HFF-Myc (cell line): ENCODE data around the gene ADCY10.

Source experiments
- DNase-seq: peaks from one replicate; pipeline ENCODE4 v3.0.0-alpha.2; 2011; ENCODE audit warnings: low read depth; ENCODE audit errors: extremely low read depth
- H3K4me3 ChIP-seq: replicated peaks from 2 replicates; pipeline ENCODE4 v1.5.1; 2011; ENCODE audit warnings: low read depth, mild to moderate bottlenecking, control low read depth, low read length
- TF ChIP-seq, protein P1 (sequence below): IDR thresholded peaks from 2 replicates; pipeline ENCODE4 v1.5.1; 2012; ENCODE audit warnings: mild to moderate bottlenecking, low read depth, low read length, control low read depth; ENCODE audit errors: missing control alignments

Gene ADCY10

DNA sequence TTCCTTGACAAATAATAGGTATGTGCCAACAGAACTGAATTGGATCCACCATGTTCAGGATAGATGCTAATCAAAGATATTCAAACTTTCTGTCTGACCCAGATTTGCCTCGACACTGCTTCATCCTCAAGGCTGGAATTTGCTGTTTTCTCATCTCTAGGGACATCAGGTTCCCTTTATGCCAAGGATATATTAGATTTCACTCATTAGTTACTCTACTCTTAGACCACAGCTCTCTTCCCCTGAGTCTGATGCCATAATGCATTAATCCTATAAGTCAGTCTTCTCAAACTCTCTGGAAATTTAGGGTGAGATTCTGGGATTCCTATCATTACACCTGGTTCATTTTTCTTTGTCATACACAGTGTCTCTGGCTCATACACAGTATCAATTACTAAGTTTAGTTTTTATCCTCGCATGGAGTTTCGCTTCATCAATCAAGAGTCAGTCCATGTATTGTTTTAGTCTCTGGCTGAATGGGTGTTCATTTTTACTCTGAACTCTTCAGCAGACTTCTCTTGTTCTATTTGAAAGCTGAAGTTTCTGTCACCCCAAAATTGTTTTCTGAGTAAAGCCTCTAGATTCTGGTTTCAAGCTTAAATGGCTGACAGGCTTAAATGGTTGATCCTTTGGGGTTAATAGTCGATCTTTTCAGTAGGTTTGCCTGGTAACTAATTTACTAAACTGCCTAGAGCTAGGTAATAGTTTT is 13.3 kb upstream of the ADCY10 start:
- DNase-seq, result no peak
- no peak overlapping the region for H3K4me3 ChIP-seq
- TF ChIP-seq, protein P1, sequence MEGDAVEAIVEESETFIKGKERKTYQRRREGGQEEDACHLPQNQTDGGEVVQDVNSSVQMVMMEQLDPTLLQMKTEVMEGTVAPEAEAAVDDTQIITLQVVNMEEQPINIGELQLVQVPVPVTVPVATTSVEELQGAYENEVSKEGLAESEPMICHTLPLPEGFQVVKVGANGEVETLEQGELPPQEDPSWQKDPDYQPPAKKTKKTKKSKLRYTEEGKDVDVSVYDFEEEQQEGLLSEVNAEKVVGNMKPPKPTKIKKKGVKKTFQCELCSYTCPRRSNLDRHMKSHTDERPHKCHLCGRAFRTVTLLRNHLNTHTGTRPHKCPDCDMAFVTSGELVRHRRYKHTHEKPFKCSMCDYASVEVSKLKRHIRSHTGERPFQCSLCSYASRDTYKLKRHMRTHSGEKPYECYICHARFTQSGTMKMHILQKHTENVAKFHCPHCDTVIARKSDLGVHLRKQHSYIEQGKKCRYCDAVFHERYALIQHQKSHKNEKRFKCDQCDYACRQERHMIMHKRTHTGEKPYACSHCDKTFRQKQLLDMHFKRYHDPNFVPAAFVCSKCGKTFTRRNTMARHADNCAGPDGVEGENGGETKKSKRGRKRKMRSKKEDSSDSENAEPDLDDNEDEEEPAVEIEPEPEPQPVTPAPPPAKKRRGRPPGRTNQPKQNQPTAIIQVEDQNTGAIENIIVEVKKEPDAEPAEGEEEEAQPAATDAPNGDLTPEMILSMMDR, result no peak

DNA sequence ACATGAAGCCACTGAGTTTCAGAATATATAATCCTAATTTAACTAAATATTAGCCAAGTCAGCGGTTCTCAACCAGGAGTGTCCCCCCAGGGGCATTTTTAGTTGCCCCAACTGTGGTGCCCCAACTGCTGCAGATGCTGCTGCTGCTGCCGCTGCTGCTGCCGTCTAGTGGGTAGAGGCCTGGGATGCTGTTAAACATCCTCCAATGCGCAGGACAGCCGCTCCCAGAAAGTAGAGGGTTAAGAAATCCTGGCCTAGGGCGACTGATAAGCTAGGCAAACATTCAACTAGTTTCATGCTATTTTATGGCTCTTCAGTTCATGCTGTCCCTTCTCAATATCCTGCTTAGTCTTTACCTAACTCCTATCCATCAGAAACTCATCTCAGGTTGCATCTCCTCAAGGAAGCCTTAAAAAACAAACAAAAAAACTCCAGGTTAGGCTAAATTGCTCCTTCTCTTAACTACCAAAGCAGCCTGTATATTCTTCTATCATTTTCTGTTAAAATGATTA is 12.6 kb upstream of the ADCY10 start:
- TF ChIP-seq, protein P1, result no peak
- H3K4me3 ChIP-seq, result no peak overlapping the region
- no peak for DNase-seq

DNA sequence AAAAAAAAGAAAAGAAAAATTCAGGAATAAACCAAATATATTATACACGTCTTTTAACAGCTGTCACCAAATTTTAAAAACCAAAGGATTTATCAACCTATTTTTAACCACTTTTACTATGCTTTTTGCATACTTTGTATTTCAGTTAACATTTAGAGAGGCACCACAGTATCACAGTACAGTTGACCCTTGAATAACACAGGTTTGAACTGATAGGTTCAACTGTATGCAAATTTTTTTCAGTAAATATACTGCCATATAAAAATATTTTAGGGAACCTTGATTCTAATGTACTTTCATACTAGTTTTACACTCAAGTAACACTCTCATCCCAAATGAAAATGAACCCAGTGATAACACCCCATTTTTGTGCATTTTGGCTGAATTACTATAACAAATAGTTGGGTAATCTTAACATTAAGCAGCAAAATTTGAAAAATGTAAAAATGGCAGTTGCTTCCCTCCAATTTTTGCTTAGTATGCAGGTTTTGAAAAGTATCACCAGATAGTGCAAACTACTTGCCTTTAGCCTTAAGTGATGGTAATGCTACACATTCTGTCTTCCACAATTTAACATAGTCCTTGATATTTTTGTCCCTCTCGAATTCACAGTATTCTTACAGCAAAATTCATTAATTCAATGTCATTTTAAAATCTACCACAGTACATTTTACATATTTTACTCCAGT is 10.8 kb upstream of the ADCY10 start:
- DNase-seq, result no peak
- TF ChIP-seq, protein P1, result no peak
- H3K4me3 ChIP-seq, result no peak overlapping the region

DNA sequence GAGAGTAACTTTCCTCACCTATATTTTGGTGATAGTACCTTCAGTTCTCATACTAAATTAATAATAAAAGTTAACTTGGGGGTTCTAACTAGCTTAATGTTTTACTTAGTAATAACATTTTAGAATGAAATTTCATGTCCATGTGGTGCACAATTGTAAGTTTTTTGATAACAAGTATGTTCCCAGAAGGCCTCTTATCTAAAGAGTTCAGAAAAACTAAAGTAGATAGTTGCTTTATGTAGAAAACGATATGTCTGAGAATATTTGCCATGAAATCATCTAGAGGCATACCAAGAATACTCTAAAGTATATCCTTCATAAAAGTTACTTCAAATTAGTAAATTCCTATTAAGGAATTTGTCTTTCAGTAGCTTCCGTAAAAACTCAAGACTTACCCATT is 10.2 kb upstream of the ADCY10 start:
- H3K4me3 ChIP-seq, result no peak overlapping the region
- DNase-seq, result no peak
- TF ChIP-seq, protein P1, result no peak

DNA sequence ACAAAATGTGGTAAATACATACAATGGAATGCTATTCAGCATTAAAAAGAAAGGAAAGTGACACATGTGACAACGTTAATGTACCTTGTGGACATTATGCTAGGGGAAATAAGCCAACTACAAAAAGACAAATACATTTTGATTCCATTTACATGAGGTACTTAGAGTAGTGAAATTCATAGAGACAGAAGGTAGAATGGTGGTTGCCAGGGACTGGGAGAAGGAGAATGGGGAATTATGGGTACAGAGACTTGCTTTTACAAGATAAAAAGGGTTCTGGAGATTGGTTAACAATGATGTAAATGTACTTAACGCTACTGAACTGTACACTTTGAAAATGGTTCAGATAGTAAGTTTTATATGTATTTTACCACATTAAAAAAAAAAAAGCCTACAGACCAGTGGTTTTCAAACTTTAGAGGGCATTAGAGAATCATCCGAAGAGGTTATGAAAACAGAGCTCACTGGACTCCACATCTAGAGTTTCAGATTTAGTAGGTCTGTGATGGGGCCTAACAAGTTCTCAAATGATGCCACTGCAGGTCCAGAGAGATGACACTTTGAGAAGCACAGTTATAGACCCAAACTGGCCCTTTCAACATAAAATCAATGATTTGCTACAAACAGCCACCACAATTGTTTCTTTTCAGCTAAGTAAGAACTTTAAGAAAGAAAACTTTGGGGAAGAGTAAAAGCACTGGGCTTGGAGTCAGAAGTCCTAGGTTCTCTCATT is 9.6 kb upstream of the ADCY10 start:
- TF ChIP-seq, protein P1, result no peak
- DNase-seq, result no peak
- no peak overlapping the region for H3K4me3 ChIP-seq

DNA sequence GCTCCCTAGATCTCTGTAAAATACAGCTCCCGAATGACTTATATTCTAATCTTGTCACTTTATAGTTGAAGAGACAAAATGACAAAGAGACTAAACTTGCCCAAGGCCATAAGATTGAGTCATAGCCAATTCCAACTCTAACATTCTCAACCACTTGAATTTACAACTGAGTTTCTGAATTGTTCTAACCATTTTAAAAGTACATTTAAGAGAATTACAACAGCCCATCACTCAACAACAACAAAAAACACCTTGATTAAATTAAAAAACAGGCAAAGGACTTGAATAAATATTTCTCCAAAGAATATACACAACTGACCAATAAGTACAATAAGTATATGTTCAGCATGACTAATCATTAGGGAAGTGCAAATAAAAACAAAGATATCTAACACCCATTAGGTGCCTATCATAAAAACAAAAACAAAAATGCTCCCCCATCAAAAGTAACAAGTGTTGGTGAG is 8.7 kb upstream of the ADCY10 start:
- DNase-seq, result no peak
- TF ChIP-seq, protein P1, result no peak

More for the DNA sequence above, 8.7 kb upstream of the ADCY10 start:
- no peak overlapping the region for H3K4me3 ChIP-seq
